HFFc6 (cell line): ENCODE measurements around the gene SUSD6. TPM values are rescaled to one million over a fixed set of nuclear protein-coding genes. Genes with fewer than 3 reads are reported as not detected.

Experiments used
- DNase-seq: peaks from one replicate; pipeline ENCODE4 v3.0.0-alpha.2; 2018
- H3K27ac Mint-ChIP-seq: 2 replicates; pipeline ENCODE4 v1.8.0; 2020; ENCODE audit warnings: mild to moderate bottlenecking, mixed read lengths
- H3K27me3 Mint-ChIP-seq: 2 replicates; pipeline ENCODE4 v1.8.0; 2021; ENCODE audit warnings: mild to moderate bottlenecking, moderate library complexity, mixed read lengths; ENCODE audit not compliant: insufficient read depth
- H3K36me3 Mint-ChIP-seq: 2 replicates; pipeline ENCODE4 v1.8.0; 2021; ENCODE audit warnings: low read depth, mixed read lengths
- H3K4me1 Mint-ChIP-seq: 2 replicates; pipeline ENCODE4 v1.8.0; 2020; ENCODE audit warnings: low read depth, mixed read lengths
- H3K4me3 Mint-ChIP-seq: 2 replicates; pipeline ENCODE4 v1.8.0; 2020; ENCODE audit warnings: mild to moderate bottlenecking, moderate library complexity, mixed read lengths
- H3K9me3 Mint-ChIP-seq: 2 replicates; pipeline ENCODE4 v1.8.0; 2020; ENCODE audit warnings: mild to moderate bottlenecking, mixed read lengths
- total RNA-seq, 6 experiments: library from RNA; stranded (reverse); fragmentation: NEBNext Ultra II Directional; extraction: Animal tissue kit (Norgen Biotek cat#: 25700); gene quantifications; 2 replicates in 1 of 6; 3 replicates in 5 of 6; pipeline ENCODE4 v1.2.3, GENCODE V29; 2021
- TF ChIP-seq, protein P1 (sequence below): fragments of 200-600 bp; sonication (generic); IDR thresholded peaks from 2 replicates; pipeline ENCODE4 v1.5.0; 2021; ENCODE audit warnings: antibody characterized with exemption, mild to moderate bottlenecking

The SUSD6 gene
- total RNA-seq, 6 experiments from 2014 or later, result 15.8 to 21.8 (median 17.9) TPM

DNA sequence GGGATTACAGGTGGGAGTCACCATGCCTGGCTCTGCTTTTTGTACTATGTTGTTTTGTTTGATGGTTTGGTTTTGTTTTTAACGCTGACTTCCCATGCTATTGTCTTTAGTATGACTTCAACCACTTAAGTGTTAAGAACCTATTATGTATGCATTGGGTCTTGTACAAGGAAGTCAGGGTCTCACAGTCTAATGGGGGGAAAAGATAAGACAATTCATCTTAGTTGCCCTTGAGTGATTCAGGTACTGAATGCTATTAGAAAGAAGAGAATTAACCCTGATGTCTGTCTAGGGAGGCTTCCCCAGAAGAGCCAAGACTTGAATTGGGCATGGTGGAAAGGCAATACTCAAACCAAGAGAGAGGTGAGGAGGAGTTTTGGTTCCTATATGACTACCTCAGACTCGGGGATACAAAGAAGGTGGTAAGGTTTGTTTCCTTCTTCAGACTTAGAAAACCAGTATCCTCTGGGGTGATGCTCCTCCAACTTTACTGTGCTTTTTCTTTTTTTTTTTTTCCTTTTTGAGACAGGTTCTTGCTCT lies 64.6 kb downstream of the SUSD6 start:
- TF ChIP-seq, protein P1, sequence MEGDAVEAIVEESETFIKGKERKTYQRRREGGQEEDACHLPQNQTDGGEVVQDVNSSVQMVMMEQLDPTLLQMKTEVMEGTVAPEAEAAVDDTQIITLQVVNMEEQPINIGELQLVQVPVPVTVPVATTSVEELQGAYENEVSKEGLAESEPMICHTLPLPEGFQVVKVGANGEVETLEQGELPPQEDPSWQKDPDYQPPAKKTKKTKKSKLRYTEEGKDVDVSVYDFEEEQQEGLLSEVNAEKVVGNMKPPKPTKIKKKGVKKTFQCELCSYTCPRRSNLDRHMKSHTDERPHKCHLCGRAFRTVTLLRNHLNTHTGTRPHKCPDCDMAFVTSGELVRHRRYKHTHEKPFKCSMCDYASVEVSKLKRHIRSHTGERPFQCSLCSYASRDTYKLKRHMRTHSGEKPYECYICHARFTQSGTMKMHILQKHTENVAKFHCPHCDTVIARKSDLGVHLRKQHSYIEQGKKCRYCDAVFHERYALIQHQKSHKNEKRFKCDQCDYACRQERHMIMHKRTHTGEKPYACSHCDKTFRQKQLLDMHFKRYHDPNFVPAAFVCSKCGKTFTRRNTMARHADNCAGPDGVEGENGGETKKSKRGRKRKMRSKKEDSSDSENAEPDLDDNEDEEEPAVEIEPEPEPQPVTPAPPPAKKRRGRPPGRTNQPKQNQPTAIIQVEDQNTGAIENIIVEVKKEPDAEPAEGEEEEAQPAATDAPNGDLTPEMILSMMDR, result no peak
- DNase-seq, result no peak
- H3K4me1 Mint-ChIP-seq, result peaks cover 4% of the 10 kb centered on the region; the same call in 1 of the 2 replicates
- no peaks in the 10 kb centered on the region for H3K9me3 Mint-ChIP-seq
- H3K27ac Mint-ChIP-seq, result no peak overlapping the region
- H3K4me3 Mint-ChIP-seq, result no peak overlapping the region
- no peaks in the 10 kb centered on the region for H3K27me3 Mint-ChIP-seq
- H3K36me3 Mint-ChIP-seq, result no peaks in the 10 kb centered on the region

DNA sequence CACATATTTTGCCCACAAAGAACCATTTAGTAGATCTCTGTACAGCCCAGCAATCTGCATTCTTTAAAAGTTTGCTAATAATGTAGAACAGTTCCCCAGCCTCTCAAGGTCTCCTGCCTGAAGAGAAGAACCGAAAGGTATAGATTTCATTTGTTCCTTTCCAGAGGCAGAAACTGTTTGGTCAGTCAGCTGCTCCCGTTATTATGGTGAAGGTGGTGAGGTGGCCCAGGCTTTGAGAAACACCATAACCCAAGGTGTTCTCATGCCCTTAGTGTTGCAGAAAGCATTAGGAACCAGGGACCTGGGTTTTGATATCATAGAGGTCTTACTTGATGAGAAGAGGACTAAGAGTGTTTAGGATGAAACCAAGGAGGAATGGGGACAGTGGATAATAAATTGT lies 65.3 kb downstream of the SUSD6 start:
- TF ChIP-seq, protein P1, result no peak
- Mint-ChIP-seq H3K27ac (no peak overlapping the region), H3K4me3 (no peak overlapping the region), H3K36me3 (no peaks in the 10 kb centered on the region), H3K9me3 (no peaks in the 10 kb centered on the region), H3K27me3 (no peaks in the 10 kb centered on the region; the same call in 1 of the 2 replicates), H3K4me1 (no peaks in the 10 kb centered on the region)
- DNase-seq, result no peak

DNA sequence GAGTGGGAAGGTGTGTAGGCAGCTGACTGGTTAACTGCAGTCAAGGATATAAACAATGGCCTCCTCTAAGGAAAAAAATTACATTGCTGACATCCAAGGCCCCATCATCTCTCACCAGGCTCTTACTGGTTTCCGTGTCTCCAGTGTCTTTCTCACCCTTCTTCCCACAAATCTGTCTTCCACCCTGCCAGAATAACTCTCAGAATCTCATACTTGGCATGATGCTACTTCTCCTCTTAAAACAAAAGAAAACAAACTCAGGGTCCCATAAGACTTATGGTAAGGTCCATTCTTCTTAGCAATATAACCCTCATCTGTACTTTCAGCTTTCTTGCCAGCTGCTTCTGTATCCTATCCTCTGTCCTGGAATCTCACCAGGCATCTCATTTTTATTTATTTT lies 68.9 kb downstream of the SUSD6 start:
- Mint-ChIP-seq H3K9me3 (no peaks in the 10 kb centered on the region), H3K27me3 (no peaks in the 10 kb centered on the region; the same call in none of the 2 replicates), H3K36me3 (no peaks in the 10 kb centered on the region), H3K4me1 (peaks cover under 1% of the 10 kb centered on the region; the same call in 1 of the 2 replicates), H3K27ac (no peak overlapping the region), H3K4me3 (no peak overlapping the region)
- TF ChIP-seq, protein P1, result no peak
- no peak for DNase-seq

- Mint-ChIP-seq H3K9me3 (no peaks in the 10 kb centered on the region), H3K27me3 (no peaks in the 10 kb centered on the region; the same call in none of the 2 replicates), H3K27ac (no peak overlapping the region), H3K4me1 (peaks cover 9% of the 10 kb centered on the region), H3K4me3 (no peak overlapping the region), H3K36me3 (no peaks in the 10 kb centered on the region)
- no peak for DNase-seq
- TF ChIP-seq, protein P1, result no peak
Observed at GRCh38 chr14:69682136-69682535, 70.7 kb downstream of the SUSD6 start.

GRCh38 chr14:69682621-69683263 lies 71.3 kb downstream of the SUSD6 start:
- TF ChIP-seq, protein P1, result no peak
- no peak for DNase-seq
- H3K4me3 Mint-ChIP-seq, result no peak overlapping the region
- no peaks in the 10 kb centered on the region for H3K36me3 Mint-ChIP-seq
- H3K4me1 Mint-ChIP-seq, result peaks cover 9% of the 10 kb centered on the region
- H3K27me3 Mint-ChIP-seq, result no peaks in the 10 kb centered on the region; the same call in none of the 2 replicates
- no peak overlapping the region for H3K27ac Mint-ChIP-seq
- no peaks in the 10 kb centered on the region for H3K9me3 Mint-ChIP-seq
